PC-3 (cell line): ENCODE measurements around the gene UPF1.

Experiments
- CTCF ChIP-seq: fragments of 300-600 bp; sonication (generic); conservative IDR thresholded peaks from 2 replicates; pipeline ENCODE4 v1.5.1; 2017; ENCODE audit warnings: antibody characterized with exemption, low read depth, mild to moderate bottlenecking, low read length
- EZH2 ChIP-seq: fragments of 300-600 bp; sonication (generic); IDR thresholded peaks from one replicate; pipeline ENCODE4 v1.6.1; 2017; ENCODE audit warnings: antibody characterized with exemption, mild to moderate bottlenecking, low read length; ENCODE audit not compliant: unreplicated experiment

- TF ChIP-seq EZH2: no peak
- no peak for TF ChIP-seq CTCF
These were observed 35.4 kb downstream of the UPF1 start for GRCh38 chr19:18867199-18867598.
